DOHH2 (cell line): ENCODE data around the gene TM4SF18.

Experiments
- H3F3A ChIP-seq: fragments of 200-600 bp; sonication (generic), shearing (Covaris generic); 2 replicates; pipeline ENCODE4 v1.6.0; 2016; ENCODE audit warnings: antibody characterized with exemption, mild to moderate bottlenecking; ENCODE audit not compliant: control insufficient read depth, insufficient read depth
- H3K27ac ChIP-seq: fragments of 200-600 bp; sonication (generic); 2 replicates; pipeline ENCODE4 v1.5.1; 2014; ENCODE audit warnings: low read depth, mild to moderate bottlenecking, low read length, moderate library complexity
- H3K27me3 ChIP-seq: fragments of 200-600 bp; sonication (generic); 2 replicates; pipeline ENCODE4 v1.6.1; 2014; ENCODE audit warnings: mild to moderate bottlenecking, low read length, mixed read lengths; ENCODE audit not compliant: control insufficient read depth
- H3K36me3 ChIP-seq: fragments of 200-600 bp; sonication (generic); 2 replicates; pipeline ENCODE4 v1.6.1; 2014; ENCODE audit warnings: mild to moderate bottlenecking, low read length, moderate library complexity, mixed read lengths; ENCODE audit not compliant: control insufficient read depth
- H3K4me1 ChIP-seq: fragments of 200-600 bp; sonication (generic); 2 replicates; pipeline ENCODE4 v1.6.1; 2014; ENCODE audit warnings: mild to moderate bottlenecking, low read length, mixed read lengths; ENCODE audit not compliant: control insufficient read depth
- H3K4me2 ChIP-seq: fragments of 200-600 bp; sonication (generic); 2 replicates; pipeline ENCODE4 v1.6.0; 2014; ENCODE audit warnings: mild to moderate bottlenecking, low read length, moderate library complexity
- H3K4me3 ChIP-seq: fragments of 200-600 bp; sonication (generic); 2 replicates; pipeline ENCODE4 v1.5.1; 2014; ENCODE audit warnings: mild to moderate bottlenecking, low read length, mixed read lengths
- H3K79me2 ChIP-seq: fragments of 200-600 bp; sonication (generic); 2 replicates; pipeline ENCODE4 v1.6.1; 2014; ENCODE audit warnings: mild to moderate bottlenecking, low read length, mixed read lengths; ENCODE audit not compliant: control insufficient read depth
- H3K9me2 ChIP-seq: fragments of 200-600 bp; sonication (generic); replicated peaks from 2 replicates; pipeline ENCODE4 v1.6.1; 2014; ENCODE audit warnings: mild to moderate bottlenecking, low read length, mixed read lengths; ENCODE audit not compliant: control insufficient read depth
- H3K9me3 ChIP-seq: fragments of 200-600 bp; sonication (generic); 2 replicates; pipeline ENCODE4 v1.6.1; 2014; ENCODE audit warnings: antibody characterized with exemption, low read length, mixed read lengths; ENCODE audit not compliant: control insufficient read depth, insufficient read depth
- H4K20me1 ChIP-seq: fragments of 200-600 bp; sonication (generic); 2 replicates; pipeline ENCODE4 v1.6.0; 2014; ENCODE audit warnings: low read depth, mild to moderate bottlenecking, antibody characterized with exemption, low read length, moderate library complexity; ENCODE audit not compliant: control insufficient read depth, insufficient read depth
- CTCF ChIP-seq: fragments of 200-600 bp; sonication (generic); IDR thresholded peaks from one replicate; pipeline ENCODE4 v1.5.1; 2014; ENCODE audit warnings: antibody characterized with exemption, mild to moderate bottlenecking, low read depth, low read length; ENCODE audit not compliant: poor library complexity, severe bottlenecking
- EZH2phosphoT487 ChIP-seq: fragments of 200-600 bp; sonication (generic); IDR thresholded peaks from 2 replicates; pipeline ENCODE4 v1.6.1; 2017; ENCODE audit warnings: borderline replicate concordance, mild to moderate bottlenecking, antibody characterized with exemption, low read length, moderate library complexity, mixed read lengths

Gene TM4SF18

GRCh38 chr3:149314807-149315578, 18.4 kb downstream of the TM4SF18 start:
- Histone ChIP-seq H3K4me2 (no peak overlapping the region), H3K9me3 (no peaks in the 10 kb centered on the region), H3K4me3 (no peak overlapping the region), H3K4me1 (no peaks in the 10 kb centered on the region), H3K79me2 (no peaks in the 10 kb centered on the region), H4K20me1 (no peaks in the 10 kb centered on the region), H3K36me3 (no peaks in the 10 kb centered on the region), H3K27me3 (peaks cover 3% of the 10 kb centered on the region; the same call in 1 of the 2 replicates), H3F3A (no peaks in the 10 kb centered on the region), H3K9me2 (no peaks in the 10 kb centered on the region), H3K27ac (no peak overlapping the region)
- no peak for TF ChIP-seq EZH2phosphoT487
- TF ChIP-seq CTCF: no peak

GRCh38 chr3:149313542-149313941, 19.9 kb downstream of the TM4SF18 start:
- H4K20me1 ChIP-seq: no peaks in the 10 kb centered on the region
- H3K4me1 ChIP-seq: no peaks in the 10 kb centered on the region
- peaks cover 3% of the 10 kb centered on the region; the same call in 1 of the 2 replicates for H3K27me3 ChIP-seq
- H3K9me2 ChIP-seq: no peaks in the 10 kb centered on the region
- no peaks in the 10 kb centered on the region for H3K36me3 ChIP-seq
- TF ChIP-seq EZH2phosphoT487 (no peak), CTCF (no peak)
- no peaks in the 10 kb centered on the region for H3K79me2 ChIP-seq
- H3K4me3 ChIP-seq: no peak overlapping the region
- no peak overlapping the region for H3K4me2 ChIP-seq
- no peak overlapping the region for H3K27ac ChIP-seq
- H3K9me3 ChIP-seq: no peaks in the 10 kb centered on the region
- H3F3A ChIP-seq: no peaks in the 10 kb centered on the region

GRCh38 chr3:149310796-149311534, 22.5 kb downstream of the TM4SF18 start:
- Histone ChIP-seq H3K4me3 (no peak overlapping the region), H3K9me2 (no peaks in the 10 kb centered on the region), H3K4me2 (no peak overlapping the region), H3K27me3 (peaks cover 3% of the 10 kb centered on the region; the same call in 1 of the 2 replicates), H3K27ac (no peak overlapping the region), H4K20me1 (no peaks in the 10 kb centered on the region), H3K4me1 (no peaks in the 10 kb centered on the region), H3F3A (no peaks in the 10 kb centered on the region), H3K79me2 (no peaks in the 10 kb centered on the region), H3K36me3 (no peaks in the 10 kb centered on the region), H3K9me3 (no peaks in the 10 kb centered on the region)
- TF ChIP-seq EZH2phosphoT487 (no peak), CTCF (no peak)
